Adipose tissue (tissue), 3 donors: ENCODE data around the gene FGF6. TPM values are rescaled to one million over a fixed set of nuclear protein-coding genes. Genes with fewer than 3 reads are reported as not detected.
"Not testable (repeated sequence)": the region's sequence is repeated elsewhere in the genome, so short reads cannot be mapped to it uniquely, and the experiment has no call there.

ENCODE experiments used
- H3K27ac ChIP-seq: one replicate; pipeline ENCODE4 v1.5.1; 2013; ENCODE audit warnings: low read depth, low read length
- WGBS, 3 donors: extraction: QIAGEN DNeasy Blood & Tissue Kit; methylation state at CpG; one replicate each; pipeline ENCODE4 v1.1.7; 2013; 5-methylcytosine and 5-hydroxymethylcytosine counted together
- polyA plus RNA-seq, 3 donors: library from polyadenylated mRNA; stranded (reverse); fragments of 200-250 nt; gene quantifications; one replicate each; pipeline ENCODE4 v1.2.3, GENCODE V29; 2013
- donor health status: healthy with polysubstance abuse.
- donor health status: Bipolar disorder and iron deficiency.
- donor health status: healthy.

Gene FGF6, protein sequence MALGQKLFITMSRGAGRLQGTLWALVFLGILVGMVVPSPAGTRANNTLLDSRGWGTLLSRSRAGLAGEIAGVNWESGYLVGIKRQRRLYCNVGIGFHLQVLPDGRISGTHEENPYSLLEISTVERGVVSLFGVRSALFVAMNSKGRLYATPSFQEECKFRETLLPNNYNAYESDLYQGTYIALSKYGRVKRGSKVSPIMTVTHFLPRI
- polyA plus RNA-seq = not detected

DNA sequence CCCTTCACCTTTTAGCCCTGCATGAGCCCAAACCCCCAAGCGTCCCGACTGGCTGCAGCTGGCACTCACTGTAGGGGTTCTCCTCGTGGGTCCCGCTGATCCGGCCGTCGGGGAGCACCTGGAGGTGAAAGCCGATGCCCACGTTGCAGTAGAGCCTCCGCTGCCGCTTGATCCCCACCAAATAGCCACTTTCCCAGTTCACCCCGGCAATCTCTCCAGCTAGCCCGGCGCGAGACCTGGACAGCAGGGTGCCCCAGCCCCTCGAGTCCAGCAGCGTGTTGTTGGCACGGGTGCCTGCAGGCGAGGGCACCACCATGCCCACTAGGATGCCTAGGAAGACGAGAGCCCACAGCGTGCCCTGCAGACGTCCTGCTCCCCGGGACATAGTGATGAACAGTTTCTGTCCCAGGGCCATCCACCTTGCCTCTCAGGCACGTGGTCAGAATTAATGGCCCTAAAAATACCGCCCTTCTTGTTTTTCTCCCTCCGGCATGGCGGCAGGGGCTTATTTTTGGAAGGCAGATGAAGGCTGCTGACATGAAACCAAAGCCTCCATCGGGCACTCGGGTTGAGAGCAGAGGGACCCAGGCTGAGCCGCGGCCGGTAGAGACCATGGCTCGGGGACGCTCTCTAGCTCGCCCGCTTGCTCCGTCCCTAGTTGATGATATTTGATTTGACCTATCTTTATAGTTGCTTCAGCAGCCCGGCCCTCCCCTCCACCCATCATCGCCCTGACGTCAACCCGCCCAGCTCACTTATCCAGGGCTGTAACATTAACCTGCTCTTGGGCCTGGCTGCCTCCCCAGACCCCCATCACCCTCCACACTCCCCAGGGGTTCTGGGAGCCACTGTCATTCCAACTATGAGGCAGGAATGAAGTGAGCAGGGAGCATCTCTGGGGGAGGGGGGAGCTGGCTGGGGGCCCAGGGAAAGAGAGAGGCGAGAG is at the start of gene FGF6:
Gene FGF6 (minus strand): TSS at position 660 of the 946 bp plus-strand sequence. CDS start 245 bp downstream, at position 415.
- 82 to 90% (median 88%) methylated on average over 41 to 42 of the region's 42 CpGs for WGBS, 3 donors
- no peak within 1 kb of the TSS for H3K27ac ChIP-seq

DNA sequence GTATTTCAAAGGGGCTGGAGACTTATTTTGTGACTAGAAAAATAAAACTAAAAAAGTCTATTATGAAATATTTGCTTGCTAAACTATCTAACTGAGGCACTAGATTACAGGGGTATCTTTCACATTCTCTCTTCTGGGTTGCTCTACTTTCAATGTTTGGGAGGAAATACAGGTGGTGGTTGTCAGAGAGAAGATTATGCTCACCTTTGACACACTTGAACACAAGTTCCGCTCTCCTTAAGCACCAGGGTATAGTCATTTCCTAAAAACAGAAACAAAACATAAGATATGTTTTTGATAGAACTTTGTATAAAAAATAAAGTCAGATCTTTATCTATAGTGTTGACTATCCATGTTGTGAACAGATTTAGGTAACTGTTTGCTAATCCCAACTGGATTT is 45.4 kb upstream of the FGF6 start:
- WGBS, 3 donors = 65 to 97% (median 92%) methylated on average over 1 of the region's 1 CpG

DNA sequence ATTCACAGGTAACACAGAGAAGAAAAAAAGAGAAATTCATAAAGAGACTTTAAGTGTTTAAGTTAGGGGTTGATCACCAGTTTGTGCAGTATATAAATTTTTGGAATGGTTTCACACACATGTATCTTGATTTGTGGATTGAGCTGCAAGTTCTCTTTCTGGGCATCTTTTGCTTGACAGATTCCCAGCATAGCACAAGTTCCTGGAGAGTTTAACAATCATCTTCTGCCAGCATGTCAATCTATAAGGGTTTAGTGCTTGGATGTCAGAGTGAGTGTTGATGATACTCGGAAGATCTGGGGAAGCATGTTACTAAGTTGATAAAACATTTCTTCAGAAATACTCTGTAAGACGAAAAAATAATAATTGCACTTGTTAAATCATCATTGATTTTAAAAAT is 43.9 kb upstream of the FGF6 start:
- H3K27ac ChIP-seq = no peak overlapping the region
- WGBS, 3 donors = 95 to 99% (median 97%) methylated on average over 2 of the region's 2 CpGs

More for the DNA sequence above, 45.4 kb upstream of the FGF6 start:
- H3K27ac ChIP-seq = no peak overlapping the region

DNA sequence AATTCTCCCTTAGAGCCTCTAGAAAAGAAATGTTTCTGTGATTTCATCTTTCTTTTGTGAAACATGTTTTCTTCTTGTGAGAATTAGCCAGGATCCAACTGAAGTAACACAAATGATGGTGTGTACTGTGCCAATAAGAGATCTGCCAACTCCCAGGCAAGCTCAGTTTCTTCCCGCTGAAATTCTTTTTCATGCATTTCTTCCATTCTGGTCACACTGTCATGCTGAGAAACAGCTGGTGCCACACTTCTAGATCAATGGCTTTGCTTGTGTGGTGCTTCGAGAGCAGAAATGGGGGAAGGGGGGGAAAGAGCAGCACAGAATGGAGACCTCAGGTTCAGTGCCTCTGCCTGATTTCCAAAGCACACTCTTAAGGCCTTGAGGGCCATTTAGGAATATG is 41.4 kb upstream of the FGF6 start:
- 77 to 90% (median 82%) methylated on average over 2 of the region's 2 CpGs for WGBS, 3 donors
- H3K27ac ChIP-seq = no peak overlapping the region

DNA sequence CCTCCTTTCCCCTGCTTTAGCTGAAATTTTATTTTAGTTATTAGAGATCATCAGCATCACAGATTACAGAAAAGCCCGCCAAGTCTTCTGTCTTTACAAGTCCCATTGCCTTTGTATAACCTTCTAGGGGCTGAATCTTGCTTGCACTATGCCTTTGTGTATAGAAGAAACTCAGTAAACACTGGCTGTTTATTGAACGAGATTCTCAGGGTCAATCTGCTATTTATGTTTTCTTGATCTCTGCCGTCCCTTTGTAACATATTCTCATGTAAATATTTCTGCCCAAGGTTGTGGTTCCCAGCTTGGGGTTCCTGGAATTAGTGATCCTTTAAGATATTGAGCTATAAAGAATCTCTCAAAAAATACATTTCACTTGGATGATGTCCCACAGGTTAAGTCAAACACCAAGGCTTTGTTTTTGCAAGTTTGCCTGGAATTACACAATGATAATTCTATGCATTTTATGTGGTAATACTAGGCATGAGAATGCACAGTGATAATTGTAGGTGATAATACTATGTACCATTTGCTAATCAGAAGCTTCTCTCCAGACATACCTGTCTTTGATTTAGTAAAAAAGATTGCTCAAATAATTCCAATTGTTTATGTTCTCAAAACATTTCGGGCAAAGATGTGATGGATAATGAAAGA is 40.6 kb upstream of the FGF6 start:
- 53 to 87% (median 76%) methylated on average over 4 of the region's 4 CpGs for WGBS, 3 donors
- H3K27ac ChIP-seq = no peak overlapping the region

DNA sequence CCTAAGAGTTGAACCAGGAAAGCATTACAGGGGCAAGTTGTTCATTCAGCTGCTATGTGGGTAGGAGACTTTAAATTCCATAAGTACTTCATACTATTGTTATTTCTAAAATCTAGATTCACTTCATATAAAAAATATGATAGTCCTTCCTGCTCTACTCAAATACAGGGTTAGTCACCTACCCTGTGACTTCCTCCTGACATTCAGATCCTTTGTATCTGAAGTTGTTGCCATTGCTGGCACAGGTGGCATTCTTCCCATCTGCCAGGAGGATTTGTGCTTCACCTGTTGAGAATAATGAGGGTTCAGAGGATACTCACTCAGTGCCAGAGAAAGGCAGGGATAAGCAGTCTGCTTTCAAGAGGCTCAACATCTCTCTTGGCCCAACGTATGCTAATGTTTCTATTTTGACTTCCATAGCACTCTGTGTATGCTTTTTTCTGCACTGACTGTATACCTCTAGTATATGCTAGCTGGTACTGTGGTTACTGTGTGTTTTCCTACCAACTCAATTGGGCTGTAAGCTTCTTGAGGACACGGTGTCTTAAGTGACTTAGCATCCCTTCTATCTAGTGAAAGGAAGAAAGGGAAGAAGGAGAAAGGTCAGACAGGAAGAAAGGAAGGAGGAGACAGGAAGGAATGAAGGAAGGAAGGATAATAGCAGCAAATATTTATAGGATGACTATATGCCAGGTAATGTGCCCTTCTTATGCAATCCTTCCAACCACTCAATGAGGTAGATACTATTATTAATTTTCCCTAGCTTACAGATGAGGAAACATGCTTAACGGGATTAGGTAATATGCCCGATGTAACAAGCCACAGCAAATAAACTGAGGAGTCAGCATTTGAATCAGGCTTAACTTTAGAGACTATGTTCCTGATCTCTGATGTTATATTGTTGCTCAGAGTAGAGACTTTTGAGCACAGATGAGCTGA is 38.5 kb upstream of the FGF6 start:
- H3K27ac ChIP-seq = no peak overlapping the region
- WGBS, 3 donors = 63 to 76% (median 68%) methylated on average over 4 of the region's 4 CpGs

DNA sequence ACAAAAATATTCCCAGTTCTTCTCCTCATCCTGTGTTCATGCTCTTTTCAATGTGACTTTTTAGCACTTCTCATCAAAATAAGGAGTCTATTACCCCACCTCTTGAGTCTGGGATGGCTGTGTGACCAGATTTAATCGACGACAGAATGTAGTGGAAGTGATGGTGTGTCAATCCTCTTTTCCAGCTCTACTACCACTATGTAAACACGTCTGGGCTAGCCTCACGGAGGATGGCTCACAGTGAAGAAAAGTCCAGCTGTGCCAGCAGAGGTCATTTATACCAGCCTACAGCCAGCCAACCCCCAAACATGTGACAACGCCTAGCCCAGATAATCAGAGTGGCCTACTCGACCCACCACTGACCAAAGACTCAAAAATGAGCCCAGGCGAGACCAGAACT is 37.3 kb upstream of the FGF6 start:
- WGBS, 3 donors = 81 to 87% (median 85%) methylated on average over 7 of the region's 7 CpGs
- no peak overlapping the region for H3K27ac ChIP-seq

DNA sequence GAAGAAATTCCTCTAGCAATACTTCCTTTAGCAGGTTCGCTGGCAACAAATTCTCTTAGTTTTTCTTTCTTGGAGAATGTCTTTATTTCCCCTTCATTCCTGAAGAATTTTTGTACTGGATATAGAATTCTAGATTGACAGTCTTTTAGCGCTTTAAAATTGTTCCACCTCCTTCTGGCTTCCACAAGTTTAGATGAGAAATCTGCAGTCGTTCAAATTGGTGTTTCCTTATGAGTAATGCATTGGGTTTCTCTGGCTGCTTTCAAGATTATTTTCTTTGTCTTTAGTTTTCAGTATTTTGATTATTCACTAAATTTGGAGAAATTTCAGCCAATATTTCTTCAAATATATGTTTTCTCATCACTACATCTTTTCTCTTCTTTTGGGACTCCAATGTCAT is 33.3 kb upstream of the FGF6 start:
- no peak overlapping the region for H3K27ac ChIP-seq
- 83 to 94% (median 90%) methylated on average over 3 of the region's 3 CpGs for WGBS, 3 donors

DNA sequence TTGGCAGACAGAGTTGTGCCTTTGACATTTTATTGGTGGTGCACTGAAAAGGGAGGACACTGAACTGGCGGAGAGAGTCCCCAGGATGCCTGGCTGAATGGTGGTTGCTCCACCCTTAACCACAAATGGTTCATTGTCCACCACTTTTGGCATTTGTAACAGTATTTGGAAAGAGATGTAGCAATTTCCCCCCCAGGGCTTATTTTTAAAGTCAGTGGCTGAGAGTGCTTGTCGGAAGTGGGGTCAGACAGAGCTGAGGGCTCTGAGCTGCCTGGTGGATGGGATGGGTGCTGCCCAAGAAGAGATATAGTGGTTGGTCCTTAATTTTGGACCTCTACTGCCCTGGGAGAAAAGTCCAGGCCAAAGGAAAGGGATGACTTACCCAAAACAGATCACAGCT is 31.5 kb upstream of the FGF6 start:
- WGBS, 3 donors = 56 to 89% (median 61%) methylated on average over 2 of the region's 2 CpGs
- no peak overlapping the region for H3K27ac ChIP-seq

DNA sequence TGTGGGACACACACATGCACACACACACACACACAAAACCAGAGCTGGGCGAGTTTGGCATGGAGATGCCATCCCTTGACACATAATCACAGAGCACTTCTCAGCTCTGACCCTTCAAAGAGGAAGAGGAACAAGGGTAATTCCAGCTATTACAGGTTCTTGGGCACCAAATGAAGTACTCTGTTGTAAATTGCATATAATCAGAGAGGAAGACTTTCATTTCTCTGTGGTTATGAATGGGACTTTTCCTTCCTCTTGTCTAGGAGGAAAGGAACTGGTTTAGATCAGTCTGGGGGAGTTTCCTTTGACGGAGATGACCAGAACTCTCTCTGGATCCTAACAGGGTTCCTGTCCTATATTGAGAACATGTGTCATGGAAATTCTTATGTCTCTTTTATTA is 26.4 kb upstream of the FGF6 start:
- WGBS, 3 donors = 51 to 54% (median 53%) methylated on average over 2 of the region's 2 CpGs
- no peak overlapping the region for H3K27ac ChIP-seq

DNA sequence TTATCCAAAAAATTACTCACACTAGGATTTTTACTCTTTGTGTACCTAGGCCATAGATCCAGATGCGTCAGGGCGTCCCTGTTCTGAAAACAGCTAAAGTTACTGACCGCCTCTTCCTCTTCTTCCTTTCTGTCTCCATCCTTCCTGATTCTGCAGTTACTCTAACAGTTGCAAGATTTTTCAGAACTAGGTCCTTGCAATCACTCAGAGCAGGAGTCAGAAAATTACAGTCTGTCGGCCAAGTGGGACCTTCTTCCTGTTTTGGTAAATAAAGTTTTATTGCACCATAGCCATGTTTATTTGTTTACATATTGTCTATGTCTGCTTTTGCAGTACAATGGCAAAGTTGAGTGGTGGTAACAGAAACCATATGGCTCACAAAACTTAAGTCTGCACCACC is 25.6 kb upstream of the FGF6 start:
- 53 to 82% (median 65%) methylated on average over 4 of the region's 4 CpGs for WGBS, 3 donors

DNA sequence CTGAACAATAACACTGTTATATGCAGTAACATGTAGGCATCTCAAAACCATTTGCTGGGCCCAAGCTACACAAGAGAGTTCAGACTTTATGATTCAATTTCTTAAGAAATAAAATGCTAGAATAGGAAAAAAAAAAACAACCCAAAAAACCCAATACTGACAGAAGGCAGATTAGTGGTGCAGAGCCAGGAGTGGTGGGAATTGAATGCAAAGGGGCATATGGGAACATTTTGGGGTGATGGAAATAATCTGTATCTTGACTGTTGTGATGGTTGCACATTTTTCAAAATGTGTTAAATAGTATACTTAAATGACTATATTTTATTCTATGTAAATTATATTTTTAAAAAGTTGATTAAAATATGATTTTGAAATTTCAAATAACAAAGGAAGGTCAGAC is 23.4 kb upstream of the FGF6 start:
- no peak overlapping the region for H3K27ac ChIP-seq

More for the DNA sequence above, 25.6 kb upstream of the FGF6 start:
- H3K27ac ChIP-seq = no peak overlapping the region

DNA sequence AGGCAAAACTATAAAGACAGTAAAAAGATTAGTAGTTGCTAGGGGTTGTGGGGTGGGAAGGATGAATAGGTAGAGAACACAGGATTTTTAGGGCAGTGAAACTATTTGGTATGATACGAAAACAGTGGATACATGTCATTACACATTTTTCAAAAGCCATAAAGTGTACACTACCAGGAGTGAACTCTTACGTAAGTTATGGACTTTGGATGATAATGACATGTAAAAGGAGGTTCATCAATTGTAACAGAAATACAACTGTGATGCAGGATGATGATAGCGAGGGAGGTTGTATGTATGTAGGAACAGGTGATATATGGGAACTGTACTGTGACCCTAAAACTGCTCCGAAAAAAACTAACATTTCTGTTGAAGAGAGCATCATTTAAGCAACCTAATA is 15.1 kb upstream of the FGF6 start:
- WGBS, 3 donors = 88 to 92% (median 91%) methylated on average over 4 of the region's 4 CpGs
- no peak overlapping the region for H3K27ac ChIP-seq

DNA sequence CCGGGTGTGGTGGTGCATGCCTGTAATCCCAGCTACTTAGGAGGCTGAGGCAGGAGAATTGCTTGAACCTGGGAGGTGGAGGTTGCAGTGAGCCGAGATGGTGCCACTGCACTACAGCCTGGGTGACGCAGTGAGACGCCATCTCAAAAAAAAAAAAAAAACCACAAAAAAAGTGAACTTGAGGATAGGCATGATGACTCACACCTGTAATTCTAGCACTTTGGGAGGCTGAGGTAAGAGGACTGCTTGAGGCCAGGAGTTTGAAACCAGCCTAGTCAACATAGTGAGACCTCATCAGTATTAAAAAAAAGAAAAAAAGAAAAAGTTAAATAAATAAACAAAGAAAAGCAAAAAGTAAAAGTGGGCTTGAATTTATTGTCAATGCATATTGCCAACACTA is 10.2 kb upstream of the FGF6 start:
- not testable (repeated sequence) for H3K27ac ChIP-seq
- 85 to 95% (median 92%) methylated on average over 3 to 4 of the region's 4 CpGs for WGBS, 3 donors

DNA sequence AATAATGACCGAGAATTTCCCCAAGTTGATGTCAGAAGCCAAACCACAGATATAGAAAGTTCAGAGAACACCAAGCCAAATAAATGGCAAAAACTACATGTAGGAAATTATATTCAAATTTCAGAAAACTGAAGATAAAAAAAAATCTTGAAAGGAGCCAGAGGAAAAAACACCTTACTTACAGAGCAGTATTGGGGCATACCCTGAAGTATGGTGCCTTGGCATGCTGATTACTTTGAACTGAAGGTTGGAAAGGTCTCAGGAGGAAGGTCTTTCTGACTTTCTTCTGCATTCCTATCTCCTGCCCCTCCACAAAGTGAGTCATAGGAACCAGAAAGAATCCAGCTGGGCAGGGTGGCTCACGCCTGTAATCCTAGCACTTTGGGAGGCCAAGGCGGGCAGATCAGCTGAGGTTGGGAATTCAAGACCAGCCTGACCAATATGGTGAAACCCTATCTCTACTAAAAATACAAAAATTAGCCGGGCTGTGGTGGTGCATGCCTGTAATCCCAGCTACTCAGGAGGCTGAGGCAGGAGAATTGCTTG is 8.8 kb upstream of the FGF6 start:
- 77 to 87% (median 84%) methylated on average over 4 of the region's 4 CpGs for WGBS, 3 donors
- no peak overlapping the region for H3K27ac ChIP-seq

DNA sequence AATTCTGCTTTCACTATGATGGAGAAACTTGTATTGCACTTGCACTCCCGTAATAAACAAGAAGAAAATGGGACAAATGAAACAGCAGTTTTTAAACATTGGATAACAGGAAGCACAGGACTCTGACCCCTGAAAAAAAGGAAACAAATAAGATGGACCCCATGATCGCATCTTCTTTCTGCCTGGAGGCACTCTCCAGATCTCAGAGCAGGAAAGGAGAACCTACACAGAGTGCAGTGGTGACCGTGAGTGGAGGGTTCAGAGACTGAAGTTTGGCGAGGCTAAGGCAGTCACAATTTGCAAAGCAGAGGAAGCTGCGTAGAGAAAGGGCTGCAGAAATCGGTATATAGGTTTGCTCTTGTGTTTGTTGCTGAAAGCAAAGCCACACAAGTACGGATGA is 6.1 kb upstream of the FGF6 start:
- 70 to 72% (median 70%) methylated on average over 7 of the region's 7 CpGs for WGBS, 3 donors
- H3K27ac ChIP-seq = no peak overlapping the region

DNA sequence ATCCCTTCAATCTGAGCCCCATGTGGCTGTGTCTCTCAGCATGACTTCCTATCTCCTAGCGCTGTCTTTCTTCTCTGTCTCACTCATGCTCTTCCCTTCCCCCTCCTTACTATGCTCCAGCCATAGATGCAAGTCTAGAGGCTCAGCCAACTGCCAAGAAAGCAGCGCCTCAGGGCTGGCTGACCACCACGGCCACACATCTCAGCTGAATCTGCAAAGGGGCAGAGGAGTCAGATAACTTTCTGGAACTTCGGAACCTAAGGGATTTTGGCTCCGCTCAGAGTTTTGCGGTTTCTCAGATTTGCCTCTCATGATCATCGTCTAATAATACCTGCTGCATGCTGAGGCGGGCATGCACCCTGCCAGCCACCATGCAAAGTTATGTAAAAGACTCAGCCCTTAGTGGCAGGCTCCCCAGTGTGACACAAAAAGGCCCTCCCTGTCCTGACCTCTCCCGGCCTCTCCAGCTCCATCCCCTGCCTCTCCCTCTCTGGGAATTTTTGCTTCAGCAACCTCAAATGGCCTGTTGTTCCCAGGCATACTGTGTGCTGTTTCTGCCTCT is 5.0 kb upstream of the FGF6 start:
- 53 to 65% (median 58%) methylated on average over 9 of the region's 9 CpGs for whole genome bisulfite sequencing, 3 donors

DNA sequence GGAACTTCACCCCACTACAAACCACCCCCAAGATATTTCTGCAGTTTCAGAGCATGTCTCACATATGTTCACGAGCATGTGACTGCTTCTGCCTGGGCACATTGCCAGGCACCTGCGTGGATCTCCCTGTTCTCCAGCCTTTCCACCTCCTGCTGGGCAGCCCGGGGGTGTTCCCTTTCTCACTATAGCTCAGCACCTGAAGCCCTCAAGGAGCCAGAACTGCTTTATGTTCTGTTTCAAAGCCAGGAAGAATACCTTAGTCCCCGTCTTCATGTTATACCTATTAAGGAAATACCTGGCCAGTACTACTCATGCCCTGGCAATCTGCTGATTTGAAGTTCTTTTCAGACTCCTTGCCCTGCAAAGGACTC is 4.2 kb upstream of the FGF6 start:
- WGBS, 3 donors = 38 to 47% (median 43%) methylated on average over 4 of the region's 4 CpGs
- H3K27ac ChIP-seq = no peak overlapping the region

More for the DNA sequence above, 5.0 kb upstream of the FGF6 start:
- no peak overlapping the region for H3K27ac ChIP-seq
